H1 (cell line): ENCODE measurements around the gene FOSL2. TPM values are rescaled to one million over a fixed set of nuclear protein-coding genes. Genes with fewer than 3 reads are reported as not detected.

ENCODE experiments used
- CTCF ChIA-PET: fragments of 300-600 bp; sonication (Branson Sonifier 250); formaldehyde crosslinking; loops from one replicate; lab custom pipeline; 2021; ENCODE audit not compliant: partially characterized antibody; lab: Charles Lee
- POLR2A ChIA-PET: fragments of 300-600 bp; sonication (Branson Sonifier 250); formaldehyde crosslinking; loops from one replicate; lab custom pipeline; 2021; ENCODE audit warnings: inconsistent platforms; ENCODE audit not compliant: partially characterized antibody; lab: Charles Lee
- DNase-seq, 2 experiments: peaks; one replicate each; pipeline versions ENCODE4 v3.0.0 to v3.0.0-alpha.2; 2010 to 2022; ENCODE audit warnings: low spot score in 2 of 2, low read depth in 1 of 2, mixed read lengths in 1 of 2
- FAIRE-seq: peaks from 2 replicates; lab custom pipeline; 2011; peaks lifted over from hg19 to GRCh38; lab: Jason Lieb, UNC
- H2AFZ ChIP-seq: 2 replicates; pipeline ENCODE4 v1.8.1; 2012; ENCODE audit warnings: low read length, inconsistent platforms
- H2AK5ac ChIP-seq: 2 replicates; pipeline ENCODE4 v1.6.1; 2013; ENCODE audit warnings: low read depth, low read length
- H2BK120ac ChIP-seq: replicated peaks from 2 replicates; pipeline ENCODE3; 2013; ENCODE audit warnings: low read depth, low read length, inconsistent platforms
- H2BK12ac ChIP-seq: 2 replicates; pipeline ENCODE4 v1.6.1; 2013; ENCODE audit warnings: low read depth, low read length
- H2BK15ac ChIP-seq: 2 replicates; pipeline ENCODE4 v1.6.1; 2013; ENCODE audit warnings: low read length
- H2BK20ac ChIP-seq: 2 replicates; pipeline ENCODE4 v1.6.1; 2013; ENCODE audit warnings: low read length
- H2BK5ac ChIP-seq: 2 replicates; pipeline ENCODE4 v1.6.1; 2013; ENCODE audit warnings: low read depth, low read length
- H3K14ac ChIP-seq: 2 replicates; pipeline ENCODE4 v1.6.1; 2013; ENCODE audit warnings: inconsistent platforms; ENCODE audit not compliant: insufficient read length
- H3K18ac ChIP-seq: 2 replicates; pipeline ENCODE4 v1.6.1; 2013; ENCODE audit warnings: low read length; ENCODE audit errors: extremely low read depth
- H3K23ac ChIP-seq: 2 replicates; pipeline ENCODE4 v1.6.1; 2013; ENCODE audit warnings: inconsistent platforms; ENCODE audit not compliant: insufficient read length
- H3K23me2 ChIP-seq: 2 replicates; pipeline ENCODE4 v1.6.1; 2013; ENCODE audit warnings: low read depth, low read length
- H3K27ac ChIP-seq: 2 replicates; pipeline ENCODE4 v1.6.1; 2011; ENCODE audit warnings: low read depth, low read length, inconsistent platforms
- H3K27me3 ChIP-seq, 4 experiments: replicated peaks in 1 of 4; 1 replicate in 1 of 4; 2 replicates in 3 of 4; pipeline versions ENCODE4 v1.6.1 to v1.8.1; 2011 to 2013; ENCODE audit warnings: low read length in 3 of 4, mild to moderate bottlenecking in 3 of 4, inconsistent platforms in 2 of 4, mixed read lengths in 2 of 4, moderate library complexity in 1 of 4; ENCODE audit not compliant: control insufficient read depth in 3 of 4, insufficient read depth in 3 of 4; ENCODE audit errors: extremely low read depth in 1 of 4
- H3K36me3 ChIP-seq, 4 experiments: 2 replicates each; pipeline versions ENCODE4 v1.6.1 to v1.8.1; 2011 to 2013; ENCODE audit warnings: mild to moderate bottlenecking in 4 of 4, low read length in 3 of 4, moderate library complexity in 2 of 4, control low read depth in 1 of 4, inconsistent platforms in 1 of 4; ENCODE audit not compliant: insufficient read depth in 4 of 4, control insufficient read depth in 2 of 4
- H3K4ac ChIP-seq: replicated peaks from 2 replicates; pipeline ENCODE3; 2013; ENCODE audit warnings: low read length, low read depth, mixed read lengths, inconsistent platforms; ENCODE audit not compliant: insufficient read length
- H3K4me1 ChIP-seq, 4 experiments: replicated peaks in 1 of 4; 1 replicate in 1 of 4; 2 replicates in 3 of 4; pipeline versions ENCODE4 v1.6.1 to v1.8.1; 2011 to 2013; ENCODE audit warnings: low read length in 3 of 4, inconsistent platforms in 2 of 4, mixed read lengths in 1 of 4; ENCODE audit not compliant: insufficient read depth in 4 of 4, control insufficient read depth in 3 of 4
- H3K4me2 ChIP-seq, 2 experiments: 2 replicates each; pipeline versions ENCODE4 v1.6.1 to v1.8.1; 2011 to 2013; ENCODE audit warnings: low read depth in 2 of 2, low read length in 2 of 2, control low read depth in 1 of 2, inconsistent platforms in 1 of 2, mild to moderate bottlenecking in 1 of 2; ENCODE audit not compliant: insufficient read depth in 1 of 2
- H3K4me3 ChIP-seq, 4 experiments: fragments of 200-600, 300-600 bp in 1 of 4; sonication (generic), shearing (Covaris generic), sonication (Bioruptor Twin) in 1 of 4; 2 replicates each; pipeline versions ENCODE4 v1.5.1 to v1.8.1; 2011 to 2016; ENCODE audit warnings: low read length in 4 of 4, low read depth in 3 of 4, control low read depth in 2 of 4, inconsistent platforms in 2 of 4, mild to moderate bottlenecking in 2 of 4, mixed read lengths in 1 of 4, moderate library complexity in 1 of 4; ENCODE audit not compliant: insufficient read depth in 2 of 4; ENCODE audit errors: extremely low read depth in 1 of 4
- H3K56ac ChIP-seq: replicated peaks from 2 replicates; pipeline ENCODE3; 2013; ENCODE audit warnings: low read depth, mild to moderate bottlenecking, mixed read lengths, low read length, inconsistent platforms; ENCODE audit not compliant: insufficient read length
- H3K79me1 ChIP-seq: 2 replicates; pipeline ENCODE4 v1.6.1; 2013; ENCODE audit warnings: low read depth, low read length, control low read depth
- H3K79me2 ChIP-seq, 2 experiments: 2 replicates each; pipeline versions ENCODE4 v1.6.1 to v1.8.1; 2012 to 2013; ENCODE audit warnings: low read length in 2 of 2, mild to moderate bottlenecking in 2 of 2, inconsistent platforms in 1 of 2; ENCODE audit not compliant: insufficient read depth in 2 of 2, control insufficient read depth in 1 of 2
- H3K9ac ChIP-seq, 4 experiments: replicated peaks in 1 of 4; 1 replicate in 1 of 4; 2 replicates in 3 of 4; pipeline versions ENCODE4 v1.6.1 to v1.8.1; 2011 to 2013; ENCODE audit warnings: low read depth in 3 of 4, low read length in 3 of 4, control low read depth in 2 of 4, mild to moderate bottlenecking in 2 of 4, moderate library complexity in 2 of 4, inconsistent platforms in 1 of 4; ENCODE audit errors: extremely low read depth in 1 of 4
- H3K9me3 ChIP-seq, 2 experiments: 2 replicates each; pipeline versions ENCODE4 v1.6.1 to v1.8.1; 2012 to 2013; ENCODE audit warnings: mild to moderate bottlenecking in 2 of 2, moderate library complexity in 2 of 2, control low read depth in 1 of 2, inconsistent platforms in 1 of 2, low read depth in 1 of 2, low read length in 1 of 2, mixed read lengths in 1 of 2; ENCODE audit not compliant: insufficient read depth in 2 of 2
- H4K20me1 ChIP-seq, 2 experiments: replicated peaks in 1 of 2; 2 replicates each; pipeline versions ENCODE3 to v1.8.1; 2011 to 2013; ENCODE audit warnings: inconsistent platforms in 2 of 2, low read length in 2 of 2, mild to moderate bottlenecking in 1 of 2; ENCODE audit not compliant: insufficient read depth in 2 of 2, control insufficient read depth in 1 of 2
- H4K5ac ChIP-seq: 2 replicates; pipeline ENCODE4 v1.6.1; 2013; ENCODE audit warnings: low read length, low read depth, mixed read lengths, inconsistent platforms; ENCODE audit not compliant: insufficient read length
- H4K8ac ChIP-seq: 2 replicates; pipeline ENCODE4 v1.8.0; 2013; ENCODE audit warnings: mild to moderate bottlenecking, moderate library complexity, low read length, inconsistent platforms; ENCODE audit not compliant: insufficient read depth; ENCODE audit errors: extremely low read depth
- H4K91ac ChIP-seq: replicated peaks from 2 replicates; pipeline ENCODE3; 2013; ENCODE audit warnings: low read length, mixed read lengths, inconsistent platforms; ENCODE audit not compliant: insufficient read length
- CREB1 ChIP-seq: IDR thresholded peaks from 2 replicates; pipeline ENCODE4 v1.6.1; 2012; ENCODE audit warnings: inconsistent platforms
- EGR1 ChIP-seq: IDR thresholded peaks from 2 replicates; pipeline ENCODE4 v1.6.1; 2011; ENCODE audit warnings: low read depth, low read length, borderline replicate concordance
- JUN ChIP-seq: IDR thresholded peaks from 2 replicates; pipeline ENCODE4 v1.6.1; 2011; ENCODE audit warnings: low read depth, mild to moderate bottlenecking, improper control_type of control experiment, low read length
- POLR2AphosphoS5 ChIP-seq: IDR thresholded peaks from 2 replicates; pipeline ENCODE4 v1.6.1; 2011; ENCODE audit warnings: low read depth, low read length
- SP1 ChIP-seq: IDR thresholded peaks from 2 replicates; pipeline ENCODE4 v1.6.1; 2011; ENCODE audit warnings: low read depth, low read length
- TEAD4 ChIP-seq: IDR thresholded peaks from 2 replicates; pipeline ENCODE4 v1.6.1; 2012; ENCODE audit warnings: low read depth, low read length, inconsistent platforms, mixed read lengths
- WGBS, 2 experiments: shearing (Covaris generic) in 1 of 2; methylation state at CpG; one replicate each; pipeline versions ENCODE4 v1.1.6 to v1.1.7; 2013 to 2015; ENCODE audit warnings: low lambda C conversion rate in 2 of 2, mixed read lengths in 2 of 2, inconsistent platforms in 1 of 2, low coverage in 1 of 2, missing lambda C conversion rate in 1 of 2; ENCODE audit not compliant: insufficient replicate concordance in 2 of 2, insufficient coverage in 1 of 2, insufficient read length in 1 of 2; ENCODE audit errors: extremely low coverage in 1 of 2, missing lambda C conversion rate in 1 of 2; 5-methylcytosine and 5-hydroxymethylcytosine counted together
- polyA plus RNA-seq, 7 experiments: library from polyadenylated mRNA; depleted of rRNA in 3 of 7; stranded (reverse) in 5 of 7; unstranded in 2 of 7; fragments of >200 nt in 5 of 7; fragments of 200-250 nt in 2 of 7; gene quantifications; 1 replicate in 5 of 7; 2 replicates in 1 of 7; 4 replicates in 1 of 7; pipeline versions ENCODE4 v1.2.1 to v1.2.3, GENCODE V29; 2011 to 2013; ENCODE audit warnings: missing spikeins in 2 of 7, mixed read lengths in 2 of 7
- total RNA-seq: library from RNA; stranded (reverse); fragmentation: NEBNext Ultra II Directional; extraction: Animal tissue kit (Norgen Biotek cat#: 25700); gene quantifications from 2 replicates; pipeline ENCODE4 v1.2.1, GENCODE V29; 2021

The FOSL2 gene
- total and polyA plus RNA-seq, 2 of the 8 experiments (the other 6 are each of a cell fraction or from before 2014, with no cell fraction given): 1.5 to 4.5 TPM

DNA sequence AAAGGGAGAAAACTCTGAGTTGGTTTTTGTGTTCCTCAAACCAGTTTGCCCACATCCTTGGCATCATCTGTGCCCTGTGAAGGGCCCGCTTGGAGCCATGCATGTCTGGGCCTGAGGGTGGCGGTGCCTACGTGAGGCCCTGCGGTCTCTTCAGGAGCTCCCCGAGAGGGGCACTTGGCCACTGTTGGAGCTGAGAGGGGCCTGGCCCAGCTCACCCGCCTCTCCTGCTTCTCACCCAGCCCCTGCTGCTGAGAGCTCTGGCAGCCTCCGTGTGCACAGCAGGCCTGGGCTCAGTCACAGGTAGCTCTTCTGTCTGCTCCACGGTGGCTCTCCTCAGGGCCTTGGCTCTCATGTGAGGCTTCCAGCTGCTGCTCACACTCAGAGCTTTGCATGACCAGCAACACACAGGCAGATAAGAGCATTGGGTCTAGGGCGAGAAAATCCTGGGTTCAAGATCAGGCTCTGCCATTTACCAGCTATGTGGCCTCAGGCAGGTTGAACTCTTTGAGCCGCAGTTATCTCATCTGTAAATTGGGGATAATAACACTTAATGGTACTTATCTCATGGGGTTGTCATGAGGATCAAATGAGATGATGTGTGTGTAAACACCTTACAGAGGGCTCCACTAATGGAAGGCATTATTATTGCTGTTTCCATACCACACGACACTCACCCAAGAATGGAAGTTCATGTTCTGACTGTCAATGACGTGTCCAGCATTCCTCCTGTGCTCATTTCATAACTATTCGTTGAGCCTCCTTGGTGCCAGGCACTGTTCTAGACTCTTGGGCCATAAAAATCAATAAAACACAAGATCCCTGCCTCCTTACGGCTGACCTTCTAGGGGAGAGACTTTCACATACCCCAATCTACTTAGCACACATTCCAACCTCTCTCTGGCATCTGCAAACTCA lies 61.6 kb downstream of the FOSL2 start:
- FAIRE-seq (no peak), DNase-seq (no peak)
- Histone ChIP-seq H2BK15ac (no peak overlapping the region), H3K4me3 (no peak overlapping the region), H2BK120ac (no peak overlapping the region), H3K27ac (no peak overlapping the region), H3K14ac (no peak overlapping the region), H2AFZ (no peak overlapping the region), H3K4me1 (no peaks in the 10 kb centered on the region; a peak in 1 of 7 replicates), H3K4me2 (no peak overlapping the region), H4K5ac (no peak overlapping the region), H3K9ac (no peak overlapping the region), H4K8ac (no peak overlapping the region), H4K91ac (no peak overlapping the region), H3K79me2 (no peaks in the 10 kb centered on the region), H3K9me3 (no peaks in the 10 kb centered on the region), H3K79me1 (no peaks in the 10 kb centered on the region), H3K4ac (no peak overlapping the region), H2BK20ac (no peak overlapping the region), H3K18ac (no peak overlapping the region), H4K20me1 (peaks cover 0 to 2% of the 10 kb centered on the region in 2 experiments), H3K23ac (no peak overlapping the region), H2AK5ac (no peak overlapping the region), H3K27me3 (no peaks in the 10 kb centered on the region), H2BK12ac (no peak overlapping the region), H3K36me3 (no peaks in the 10 kb centered on the region), H2BK5ac (no peak overlapping the region), H3K56ac (no peak overlapping the region), H3K23me2 (no peaks in the 10 kb centered on the region)
- 91% methylated on average over 14 of the region's 14 CpGs; no CpG with 5 or more reads in 1 of the 2 experiments for WGBS, 2 experiments
- POLR2A ChIA-PET: interaction anchor here (1.3 kb wide), 1 partner anchor 64 kb away, joined by 4 read pairs; no protein-coding TSS in a partner anchor
- CTCF ChIA-PET: interaction anchor here (1.0 to 2.4 kb wide), 9 partner anchors 9 to 771 kb away, joined by 3 to 12 read pairs (median 4); partner anchors contain the start of gene MRPL33
- TF ChIP-seq CREB1: no peak
- no peak for TF ChIP-seq TEAD4
- TF ChIP-seq JUN: no peak
- no peak for TF ChIP-seq SP1
- no peak for TF ChIP-seq EGR1
- TF ChIP-seq POLR2AphosphoS5: no peak
